Islet of Langerhans (tissue), 1 donor: ENCODE data around the gene AGXT.

Source experiments
- FAIRE-seq: peaks from one replicate; lab custom pipeline; 2011; peaks lifted over from hg19 to GRCh38; lab: Jason Lieb, UNC

AGXT gene

DNA sequence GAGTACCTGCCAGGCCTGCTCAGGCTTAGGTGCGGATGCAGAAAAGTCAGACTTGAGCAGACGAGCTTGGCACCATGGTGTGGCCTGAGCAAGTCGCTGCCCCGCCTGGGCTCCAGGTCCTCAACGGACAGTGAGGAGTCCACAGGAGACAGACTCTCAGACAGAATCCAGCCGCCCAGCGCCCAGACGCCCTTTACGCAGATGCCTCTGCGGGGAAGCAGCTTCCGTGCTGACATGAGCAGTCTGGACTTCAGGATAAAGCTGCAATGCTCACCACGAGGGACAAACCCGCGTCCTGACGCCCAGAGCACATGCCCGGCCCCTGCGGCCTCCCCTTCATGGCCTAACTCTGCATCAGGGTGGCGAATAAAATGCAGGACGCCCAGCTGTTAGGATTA lies 30.8 kb downstream of the AGXT start:
- FAIRE-seq, result no peak

DNA sequence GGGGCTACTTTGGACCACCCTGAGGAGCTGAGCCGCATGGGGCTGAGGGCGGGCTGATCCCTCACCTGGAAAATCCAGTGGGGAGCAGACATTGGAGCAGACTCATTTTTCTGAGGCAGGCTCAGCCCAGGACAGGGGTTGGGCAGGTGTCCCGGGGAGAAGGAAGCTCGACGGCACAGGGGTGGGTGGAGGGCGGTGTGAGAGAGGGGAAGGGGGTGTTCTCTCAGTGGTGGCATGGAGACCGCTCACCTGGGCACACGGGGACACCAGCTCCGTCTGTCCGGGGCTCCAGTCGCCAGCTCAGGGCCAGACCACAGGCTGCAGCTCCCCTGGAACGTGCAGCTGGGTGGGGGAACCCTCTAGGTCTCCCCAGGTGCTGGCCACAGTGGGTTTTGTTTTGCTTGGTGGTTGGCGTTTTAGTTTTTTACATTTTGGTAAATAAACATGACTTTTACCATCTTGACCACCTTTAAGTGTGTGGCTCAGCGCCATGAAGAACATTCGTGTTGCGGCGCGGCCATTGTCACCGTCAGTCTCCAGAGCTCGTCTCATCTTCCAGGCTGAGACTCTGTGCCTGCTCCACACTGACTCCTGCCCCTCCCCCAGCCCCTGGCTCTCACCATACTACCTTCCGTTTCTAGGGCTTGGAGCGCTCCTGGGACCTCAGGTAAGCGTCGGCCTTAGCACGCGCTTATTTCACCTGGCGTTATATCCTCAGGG lies 31.7 kb downstream of the AGXT start:
- no peak for FAIRE-seq

DNA sequence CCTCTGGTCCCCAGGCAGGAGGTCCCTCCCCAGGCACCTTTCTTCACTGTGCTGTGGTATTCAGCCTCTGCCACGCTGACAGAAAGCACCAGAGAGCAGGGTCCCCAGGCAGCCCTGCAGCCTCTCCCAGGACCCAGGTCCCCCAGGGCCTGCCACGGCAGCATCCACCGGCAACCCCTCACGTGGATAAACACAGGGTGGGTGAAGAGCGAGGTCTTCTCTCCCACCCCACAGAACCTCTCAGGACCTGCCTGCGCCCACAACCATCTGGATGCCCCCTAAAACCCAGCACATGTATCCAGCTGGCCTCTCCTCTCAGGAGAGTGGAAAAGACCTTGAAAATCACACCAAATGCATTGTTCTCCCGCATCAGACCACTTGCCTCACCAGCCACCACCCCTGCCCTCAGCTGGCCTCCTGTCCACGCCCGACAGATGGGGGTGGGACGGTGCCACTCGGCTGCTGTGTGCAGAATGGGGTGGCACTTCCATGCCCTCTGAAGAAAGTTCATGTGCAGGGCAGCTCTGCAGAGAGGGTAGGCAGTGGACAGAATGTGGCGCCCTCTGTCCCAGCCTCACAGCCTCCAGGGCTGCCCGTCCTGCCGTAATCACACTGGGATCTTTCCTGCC lies 33.5 kb downstream of the AGXT start:
- FAIRE-seq, result no peak

DNA sequence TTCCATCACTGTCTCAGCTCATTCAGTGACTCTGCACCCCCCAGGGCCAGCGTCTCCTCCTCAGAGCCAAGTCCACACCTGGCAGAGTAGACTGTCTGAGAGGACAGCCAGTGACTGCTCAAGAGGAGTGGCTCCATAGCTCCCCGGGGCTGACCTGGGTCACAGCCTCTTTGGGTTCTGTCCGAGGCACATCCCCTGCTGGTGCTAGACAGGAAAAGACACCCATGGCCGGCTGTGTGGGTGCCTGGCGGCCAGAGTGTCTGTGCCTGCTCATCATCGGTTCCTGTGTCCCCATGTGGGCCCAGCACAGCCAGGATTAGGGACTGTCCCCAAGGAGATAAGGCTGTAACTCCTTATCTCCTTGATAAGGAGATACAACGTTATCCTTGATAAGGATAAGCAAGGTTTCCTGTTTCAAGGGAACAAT lies 34.0 kb downstream of the AGXT start:
- no peak for FAIRE-seq

DNA sequence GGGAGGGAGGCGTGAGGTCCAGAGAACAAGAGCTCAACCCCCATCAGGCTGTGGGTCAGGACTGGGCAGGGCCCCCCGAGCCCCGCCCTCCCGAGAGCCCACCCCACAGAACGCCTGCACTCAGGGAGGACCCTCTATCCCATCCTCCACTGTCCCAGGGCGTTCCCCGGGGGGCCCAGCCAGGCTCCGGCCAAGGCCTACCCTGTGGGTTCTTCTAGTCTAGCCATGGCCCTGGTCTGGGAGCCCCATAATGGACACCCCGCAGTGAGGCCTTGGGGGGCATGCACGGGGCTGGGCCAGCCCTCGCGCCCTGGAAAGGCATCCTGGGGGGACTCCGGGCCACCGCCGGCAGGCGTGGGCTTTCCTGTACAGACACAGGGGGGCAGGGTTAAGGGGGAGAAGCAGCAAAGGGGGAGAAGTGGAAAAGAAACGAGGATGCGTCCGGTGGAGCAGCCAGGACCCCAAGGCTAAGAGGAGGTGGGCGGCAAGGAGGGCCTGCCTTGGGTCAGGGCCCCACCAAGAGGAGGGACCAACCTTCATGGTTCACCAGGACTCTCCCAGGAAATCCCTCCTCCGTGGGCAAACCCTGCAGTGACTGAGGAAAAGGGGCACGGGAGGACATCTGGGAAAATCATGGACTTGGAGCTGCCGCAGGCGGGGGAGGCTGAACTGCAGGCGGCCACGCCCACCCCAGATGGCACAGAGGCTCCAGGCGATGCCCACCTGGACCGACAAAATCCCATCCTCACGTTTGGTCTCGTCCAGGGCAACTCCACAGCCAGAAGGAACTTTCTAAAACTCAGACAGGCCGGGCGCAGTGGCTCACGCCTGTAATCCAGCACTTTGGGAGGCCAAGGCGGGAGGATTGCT lies 34.8 kb downstream of the AGXT start:
- no peak for FAIRE-seq

DNA sequence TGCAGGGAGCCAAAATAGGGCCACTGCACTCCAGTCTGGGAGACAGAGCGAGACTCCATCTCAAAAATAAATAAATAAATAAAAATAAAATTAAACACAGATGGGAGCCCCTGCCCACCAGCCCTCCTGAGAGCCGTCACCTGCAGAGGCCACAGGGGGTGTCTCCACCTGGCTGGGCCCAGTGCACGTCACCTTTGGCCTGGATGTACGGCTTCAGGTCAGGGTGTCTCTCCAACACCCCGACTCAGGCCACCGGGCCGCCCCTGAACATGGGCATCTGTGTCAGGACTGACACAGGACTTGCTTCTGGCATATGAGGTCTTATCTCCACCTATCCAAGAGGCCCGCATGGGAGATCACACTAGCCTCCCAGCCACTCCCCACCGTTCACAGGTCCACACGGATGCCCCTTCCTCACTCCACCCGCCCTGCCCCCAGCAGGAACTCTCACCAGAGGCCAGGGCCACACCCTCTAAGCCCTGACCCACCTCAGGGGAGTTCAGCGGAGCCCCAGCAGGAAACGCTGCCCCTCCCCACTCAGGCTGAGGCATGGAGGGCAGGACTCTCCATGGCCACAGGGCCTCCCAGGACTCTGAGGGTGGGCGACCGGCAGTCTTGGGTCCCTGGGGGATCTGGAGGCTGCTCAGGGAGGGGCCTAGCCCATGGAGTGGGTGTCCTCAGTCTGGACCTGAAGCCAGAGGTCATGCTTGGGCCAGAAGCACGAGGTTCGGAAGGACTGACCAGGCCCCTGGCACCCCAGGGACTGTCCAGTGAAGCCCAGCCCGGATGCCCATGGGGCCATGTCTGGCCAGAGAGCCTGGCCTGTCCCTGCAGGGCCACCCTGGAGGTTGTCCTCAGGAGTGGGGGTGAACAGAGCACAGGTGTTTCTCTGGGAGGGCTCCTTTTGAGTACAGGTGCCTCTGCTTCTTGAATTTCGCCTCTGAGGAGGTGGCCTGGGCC lies 35.9 kb downstream of the AGXT start:
- no peak for FAIRE-seq

DNA sequence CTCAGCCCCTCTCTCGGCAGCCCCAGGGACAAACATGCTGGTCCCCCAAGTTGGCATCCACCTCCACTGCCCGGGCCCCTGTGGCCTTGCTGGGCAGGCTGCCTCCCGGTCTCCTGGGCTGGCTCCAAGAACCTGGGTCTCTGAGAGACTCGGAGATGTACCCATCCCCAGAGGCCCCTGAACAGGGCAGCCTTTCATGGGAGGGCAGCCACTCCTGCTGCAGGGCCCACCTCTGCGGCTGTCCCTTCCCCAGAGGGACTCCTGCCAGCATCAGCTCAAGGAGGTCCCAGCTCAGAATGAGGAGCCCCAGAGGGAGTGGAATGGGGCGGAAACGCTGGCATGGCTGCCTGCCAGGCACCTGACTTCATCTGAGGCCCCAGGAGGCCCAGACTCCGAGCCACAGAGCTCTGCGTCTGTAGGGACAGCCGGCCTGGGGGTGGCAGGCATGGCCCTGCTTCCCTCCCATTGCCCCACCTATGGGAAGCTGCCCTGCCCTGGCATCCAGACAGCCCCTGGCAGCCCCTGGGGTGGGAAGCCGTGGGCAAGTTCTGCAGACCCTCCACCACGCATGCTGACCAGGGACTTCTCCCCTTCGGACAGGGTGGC lies 36.7 kb downstream of the AGXT start:
- no peak for FAIRE-seq

DNA sequence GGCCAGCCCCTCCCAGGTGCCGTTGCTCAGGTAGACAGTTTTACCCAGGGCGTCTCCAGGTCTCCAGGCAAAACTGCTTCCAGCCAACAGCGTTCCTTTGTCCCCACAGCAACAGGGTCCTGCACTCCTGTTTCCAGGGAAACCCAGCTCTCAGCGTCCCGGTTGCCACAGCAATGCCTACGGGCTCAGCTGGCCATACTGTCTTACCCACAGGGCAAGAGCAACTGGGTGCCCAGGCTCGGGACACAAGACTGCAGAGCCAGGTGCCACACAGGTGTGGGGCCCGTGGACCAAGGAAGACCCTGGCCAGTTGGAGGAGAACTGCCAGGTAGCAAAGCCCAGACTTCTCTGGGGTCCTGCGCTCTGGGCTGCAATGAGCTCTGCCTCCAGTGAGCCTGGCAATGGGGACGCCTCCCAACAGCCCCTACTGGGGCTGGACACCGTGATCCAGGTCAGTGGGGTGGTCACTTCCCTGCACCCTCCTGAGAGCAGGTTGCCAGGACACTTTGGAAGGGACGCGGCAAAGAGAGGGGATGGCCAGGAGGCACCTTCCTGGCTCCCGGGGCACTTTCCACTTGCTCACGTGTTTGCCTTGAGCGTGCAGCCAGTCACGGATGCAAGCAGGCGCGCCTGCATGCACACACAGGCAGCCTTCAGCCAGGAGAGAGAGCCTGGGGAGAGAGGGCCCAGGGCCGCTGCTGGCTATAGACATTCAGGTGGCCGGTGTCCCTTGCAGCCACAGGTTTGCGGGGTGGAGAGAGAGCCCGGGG lies 37.7 kb downstream of the AGXT start, which contains the start of gene CROCC2:
CROCC2 (plus strand) TSS at position 196 of the 770 bp plus-strand sequence; CDS start at position 374, 178 bp downstream.
- no peak for FAIRE-seq

DNA sequence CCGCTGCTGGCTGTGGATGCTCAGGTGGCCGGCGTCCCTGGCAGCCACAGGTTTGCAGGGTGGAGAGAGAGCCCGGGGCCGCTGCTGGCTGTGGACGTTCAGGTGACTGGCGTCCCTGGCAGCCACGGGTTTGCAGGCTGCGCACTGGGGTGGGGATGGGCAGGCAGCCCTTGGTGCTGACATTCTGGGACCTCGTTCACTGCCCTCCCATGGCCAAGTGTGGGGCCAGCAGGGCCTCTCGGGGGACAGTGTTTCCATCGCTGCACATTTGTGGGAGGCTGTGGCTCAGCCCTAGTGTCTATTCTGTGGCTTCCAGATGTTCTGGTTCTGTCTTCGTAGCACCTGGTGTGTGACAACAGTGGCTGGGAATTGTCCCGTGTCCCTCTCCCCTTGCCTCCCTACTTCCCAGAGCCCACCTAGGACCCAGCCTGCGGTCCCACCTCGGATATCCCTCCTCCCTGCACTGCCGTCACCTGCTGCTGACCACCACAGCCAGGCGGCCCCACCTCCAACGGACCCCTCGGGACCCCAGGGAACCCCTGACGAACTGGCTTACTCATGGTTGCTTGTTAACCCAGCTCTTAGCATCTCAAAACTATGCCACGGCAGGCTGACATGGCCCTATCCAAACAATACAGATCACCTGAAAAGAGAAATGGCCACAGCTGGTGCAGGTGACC lies 38.4 kb downstream of the AGXT start:
- FAIRE-seq, result no peak

DNA sequence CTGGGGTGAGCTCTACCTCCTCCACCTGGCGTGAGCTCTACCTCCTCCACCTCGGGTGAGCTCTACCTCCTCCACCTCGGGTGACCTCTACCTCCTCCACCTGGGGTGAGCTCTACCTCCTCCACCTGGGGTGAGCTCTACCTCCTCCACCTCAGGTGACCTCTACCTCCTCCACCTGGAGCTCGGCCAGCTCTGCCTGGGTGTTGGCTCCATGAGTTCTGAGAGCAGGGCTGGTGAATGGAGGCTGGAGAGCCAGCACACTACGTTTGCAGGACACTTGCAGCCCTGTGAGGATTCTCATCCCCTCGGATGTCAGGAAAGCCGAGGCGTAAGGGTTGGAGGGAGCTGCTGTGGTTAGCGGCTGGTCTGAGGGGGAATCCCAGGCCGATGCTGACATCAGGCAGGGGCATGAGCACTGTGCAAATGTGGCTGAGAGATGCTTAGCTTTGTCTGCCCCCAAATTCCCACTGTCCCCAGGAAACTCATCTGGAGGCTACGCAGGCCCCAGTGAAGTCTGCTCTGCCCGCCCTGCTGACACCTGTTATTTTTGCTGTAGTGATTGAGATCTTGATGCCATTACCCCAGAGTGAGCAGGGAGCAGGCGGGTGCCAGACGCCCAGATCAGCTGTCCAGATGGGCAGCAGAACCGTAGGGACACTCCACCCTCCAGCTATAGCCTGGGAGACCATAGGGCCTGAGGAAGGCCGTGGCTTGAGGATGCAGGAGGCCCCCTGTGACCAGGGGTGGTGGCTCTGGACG lies 40.8 kb downstream of the AGXT start:
- no peak for FAIRE-seq

DNA sequence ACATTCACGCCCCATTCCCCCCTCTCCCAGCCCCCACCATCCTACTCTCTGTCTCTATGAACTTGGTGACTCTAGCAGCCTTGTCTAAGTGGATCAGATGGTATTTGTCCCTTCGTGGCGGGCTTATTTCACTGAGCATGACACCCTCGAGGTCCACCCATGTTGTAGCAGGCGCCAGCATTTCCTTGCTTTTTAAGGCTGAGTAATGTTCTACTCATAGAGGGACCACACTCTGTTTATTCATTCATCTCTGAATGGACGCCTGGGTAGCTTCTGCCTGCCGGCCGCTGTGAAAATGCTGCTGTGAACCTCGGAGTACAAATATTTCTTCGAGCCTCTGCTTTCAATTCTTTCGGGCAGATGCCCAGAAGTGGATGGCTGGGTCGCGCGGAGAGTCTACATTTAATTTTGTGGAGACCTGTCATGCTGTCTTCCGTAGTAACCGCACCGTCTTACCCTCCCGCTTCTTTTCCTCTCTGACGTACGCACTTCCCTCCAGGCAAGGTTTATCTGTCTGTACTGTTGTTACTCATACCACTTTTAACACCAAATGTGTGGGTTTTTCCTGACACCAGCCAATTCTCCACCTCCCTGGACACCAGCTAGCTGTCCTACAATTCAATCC lies 43.1 kb downstream of the AGXT start:
- no peak for FAIRE-seq

DNA sequence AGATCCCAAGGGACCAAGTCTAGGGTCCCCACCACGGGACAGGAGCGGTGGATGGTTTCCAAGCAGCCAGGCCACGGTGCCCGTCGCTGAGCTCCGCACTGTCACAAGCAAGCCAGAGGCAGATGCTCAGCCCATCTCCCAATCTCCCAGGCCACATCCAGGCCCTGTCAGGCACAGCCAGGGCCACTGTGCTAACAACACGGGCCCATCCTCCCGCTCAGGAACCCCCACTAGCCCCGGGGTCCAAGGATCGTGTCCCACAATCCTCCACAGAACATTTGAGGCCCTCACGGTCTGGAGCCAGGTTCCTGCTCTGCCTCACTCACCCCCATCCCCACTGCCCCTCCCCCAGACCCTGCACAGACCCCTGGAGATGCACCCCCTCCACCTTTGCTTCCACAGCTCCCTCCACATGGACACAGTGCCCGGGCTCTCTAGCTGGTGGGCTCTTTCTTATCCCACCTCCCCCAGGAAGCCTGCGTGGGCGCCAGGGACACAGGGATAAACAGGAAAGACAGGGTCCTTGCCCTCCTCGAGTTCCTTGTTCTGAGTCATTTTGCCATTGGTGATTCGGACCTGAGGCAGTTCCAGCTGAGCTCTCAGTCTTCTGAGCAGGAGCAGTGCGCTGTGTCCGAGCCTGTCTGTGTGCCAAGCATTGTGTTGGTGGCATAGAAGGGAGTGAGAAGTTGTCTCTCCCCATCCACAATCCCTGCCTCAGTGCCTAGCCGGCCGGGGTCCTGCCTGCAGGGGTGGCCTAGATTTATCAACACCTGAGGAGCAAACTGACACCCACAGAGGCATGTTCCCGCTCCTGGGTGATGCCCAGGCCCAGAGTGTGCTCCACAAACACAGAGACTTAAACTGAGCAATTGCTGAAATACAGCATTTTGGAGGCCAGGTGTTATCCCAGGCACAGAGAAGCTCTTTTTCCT lies 44.5 kb downstream of the AGXT start:
- FAIRE-seq, result no peak

DNA sequence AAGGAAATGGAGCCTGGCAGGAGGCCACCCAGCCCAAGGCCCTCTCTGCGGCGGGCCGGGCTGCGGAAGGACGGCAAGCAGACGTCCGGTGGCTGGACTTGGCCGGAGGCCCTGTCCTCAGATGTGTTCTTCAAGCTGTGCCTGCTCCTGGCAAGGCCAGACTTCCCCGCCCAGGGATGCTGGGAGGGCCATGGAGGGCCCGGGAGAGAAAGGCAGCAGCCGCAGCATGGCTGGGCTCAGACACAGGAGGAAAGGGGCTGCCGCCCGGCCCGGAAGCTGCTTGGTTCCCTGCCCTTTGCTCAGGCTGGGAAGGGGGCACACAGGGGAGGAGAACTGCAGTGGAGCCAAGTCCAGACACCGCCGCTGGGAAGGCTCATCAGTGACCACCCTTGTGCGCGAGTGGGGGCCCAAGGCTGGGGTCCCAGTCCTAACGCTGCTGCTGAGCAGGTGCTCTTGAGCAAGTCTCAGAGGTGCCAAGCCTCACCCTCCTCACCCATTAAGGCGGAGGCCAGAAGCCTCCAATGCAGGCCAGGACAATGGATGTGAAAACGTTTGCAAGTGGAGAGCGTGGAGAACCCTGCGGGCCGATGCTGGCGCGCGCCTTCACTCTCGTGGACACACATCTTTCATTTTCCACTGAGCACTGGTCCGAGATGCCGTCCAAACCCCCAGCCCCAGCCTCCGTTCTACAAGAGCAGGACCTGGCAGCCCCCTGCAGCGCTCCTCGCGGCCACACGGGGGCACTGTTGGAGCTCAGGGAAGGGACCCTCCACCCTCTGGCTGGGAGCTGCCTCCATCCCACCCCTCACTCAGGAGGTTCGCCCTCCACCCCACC lies 45.4 kb downstream of the AGXT start:
- no peak for FAIRE-seq

DNA sequence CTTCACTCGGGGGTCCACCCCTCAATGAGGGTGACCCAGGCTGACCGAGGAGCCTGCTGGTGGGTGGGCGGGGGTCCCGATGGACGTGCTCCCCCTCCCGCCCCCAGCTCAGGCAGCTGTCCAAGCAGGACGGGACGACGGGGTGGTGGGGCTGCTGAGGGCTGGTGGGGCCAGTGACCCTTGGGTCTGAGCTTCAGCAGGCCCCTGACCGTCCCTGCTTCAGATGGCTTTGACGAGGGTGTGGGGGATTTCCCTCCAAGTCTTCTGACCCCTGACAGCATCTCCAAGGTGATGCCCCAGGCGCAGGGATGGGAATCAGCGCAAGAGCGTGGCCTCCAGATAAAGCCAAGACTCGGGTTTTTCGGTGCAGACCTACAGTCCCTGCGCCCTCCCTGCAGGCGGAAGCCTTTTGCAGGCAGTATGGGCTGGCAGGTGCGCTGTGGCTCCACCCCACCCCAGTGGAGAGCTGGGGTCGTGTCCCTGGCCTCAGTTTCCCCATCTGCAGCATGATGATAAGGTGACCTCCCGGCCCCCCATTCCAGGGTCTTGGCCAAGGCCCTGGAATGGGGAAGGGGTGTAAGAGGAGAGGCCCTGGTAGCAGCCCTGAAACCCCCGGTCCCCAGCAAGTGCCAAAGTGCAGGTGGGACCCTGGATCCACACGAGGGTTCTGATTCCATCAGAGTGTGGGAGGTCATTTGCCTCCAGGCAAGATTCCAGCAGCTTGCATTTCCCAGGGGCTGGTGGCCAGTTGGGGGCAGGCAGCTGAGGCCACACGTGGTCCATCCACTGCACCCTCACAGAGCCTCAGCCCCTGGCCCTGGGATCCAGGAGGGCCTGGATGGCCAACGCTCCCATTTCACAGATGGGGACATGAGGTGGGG lies 46.3 kb downstream of the AGXT start:
- FAIRE-seq, result no peak

DNA sequence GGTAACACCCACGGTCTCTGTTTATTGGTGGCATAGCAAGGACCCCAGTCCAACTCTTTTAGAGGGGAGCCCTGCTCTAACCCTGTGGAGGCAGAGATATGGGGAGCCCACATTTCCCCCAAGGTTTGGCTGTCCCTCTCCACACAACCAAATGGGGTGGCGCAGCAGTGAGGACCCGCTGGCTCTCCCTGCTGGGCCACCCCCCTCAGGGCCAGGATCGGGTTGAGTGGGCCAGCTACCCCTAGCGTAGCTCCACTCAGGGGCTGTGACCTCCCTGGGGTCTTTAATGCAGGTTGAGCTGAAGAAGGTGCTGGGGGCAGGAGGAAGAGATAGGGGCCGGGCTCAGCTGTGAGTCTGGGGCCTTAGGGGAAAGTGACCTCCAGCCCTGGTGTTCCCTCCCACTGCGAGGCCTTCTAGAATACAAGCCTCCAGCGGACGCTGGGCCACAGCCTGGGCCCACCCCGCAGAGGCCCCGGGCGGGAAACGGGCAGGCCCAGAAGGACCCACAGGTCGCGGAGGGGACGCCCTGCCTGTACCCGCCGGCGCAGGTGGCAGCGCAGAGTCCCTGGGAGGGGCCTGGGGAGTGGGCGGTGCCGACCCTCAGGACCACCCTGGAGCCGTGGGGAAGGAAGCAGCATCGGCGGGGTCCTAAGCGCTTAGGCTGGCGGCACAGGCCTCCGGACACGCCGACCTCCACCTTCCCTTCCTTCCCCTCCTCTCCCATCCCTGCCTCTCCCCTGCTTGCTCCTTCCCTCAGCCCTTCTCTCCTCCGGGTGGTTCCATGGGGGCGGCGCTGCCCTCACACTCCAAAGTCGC lies 47.1 kb downstream of the AGXT start:
- FAIRE-seq, result no peak
